Measurements from ENCODE around the gene C19orf25. TPM values are rescaled to one million over a fixed set of nuclear protein-coding genes. Genes with fewer than 3 reads are reported as not detected.
"Not testable (repeated sequence)": the region's sequence is repeated elsewhere in the genome, so short reads cannot be mapped to it uniquely, and the experiment has no call there.

The C19orf25 gene
- total RNA-seq, 2 donors from 2014 or later = 19.1 to 22.3 TPM

- no peaks in the 10 kb centered on the region for H3K9me3 ChIP-seq
- TF ChIP-seq, protein P1, sequence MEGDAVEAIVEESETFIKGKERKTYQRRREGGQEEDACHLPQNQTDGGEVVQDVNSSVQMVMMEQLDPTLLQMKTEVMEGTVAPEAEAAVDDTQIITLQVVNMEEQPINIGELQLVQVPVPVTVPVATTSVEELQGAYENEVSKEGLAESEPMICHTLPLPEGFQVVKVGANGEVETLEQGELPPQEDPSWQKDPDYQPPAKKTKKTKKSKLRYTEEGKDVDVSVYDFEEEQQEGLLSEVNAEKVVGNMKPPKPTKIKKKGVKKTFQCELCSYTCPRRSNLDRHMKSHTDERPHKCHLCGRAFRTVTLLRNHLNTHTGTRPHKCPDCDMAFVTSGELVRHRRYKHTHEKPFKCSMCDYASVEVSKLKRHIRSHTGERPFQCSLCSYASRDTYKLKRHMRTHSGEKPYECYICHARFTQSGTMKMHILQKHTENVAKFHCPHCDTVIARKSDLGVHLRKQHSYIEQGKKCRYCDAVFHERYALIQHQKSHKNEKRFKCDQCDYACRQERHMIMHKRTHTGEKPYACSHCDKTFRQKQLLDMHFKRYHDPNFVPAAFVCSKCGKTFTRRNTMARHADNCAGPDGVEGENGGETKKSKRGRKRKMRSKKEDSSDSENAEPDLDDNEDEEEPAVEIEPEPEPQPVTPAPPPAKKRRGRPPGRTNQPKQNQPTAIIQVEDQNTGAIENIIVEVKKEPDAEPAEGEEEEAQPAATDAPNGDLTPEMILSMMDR (IDR thresholded peaks at IDR 0.05) = no peak
- H3K36me3 ChIP-seq = peaks cover 11% of the 10 kb centered on the region
- peaks cover 0 to 11% of the 10 kb centered on the region in 2 donors for H3K4me1 ChIP-seq
- no peak overlapping the region for H3K27ac ChIP-seq
- H3K27me3 ChIP-seq = no peaks in the 10 kb centered on the region
- DNase-seq (ENCODE audit: low spot score) = no peak
- H3K4me3 ChIP-seq = no peak overlapping the region
Observed at GRCh38 chr19:1501200-1501595, 22.2 kb upstream of the C19orf25 start.

DNA sequence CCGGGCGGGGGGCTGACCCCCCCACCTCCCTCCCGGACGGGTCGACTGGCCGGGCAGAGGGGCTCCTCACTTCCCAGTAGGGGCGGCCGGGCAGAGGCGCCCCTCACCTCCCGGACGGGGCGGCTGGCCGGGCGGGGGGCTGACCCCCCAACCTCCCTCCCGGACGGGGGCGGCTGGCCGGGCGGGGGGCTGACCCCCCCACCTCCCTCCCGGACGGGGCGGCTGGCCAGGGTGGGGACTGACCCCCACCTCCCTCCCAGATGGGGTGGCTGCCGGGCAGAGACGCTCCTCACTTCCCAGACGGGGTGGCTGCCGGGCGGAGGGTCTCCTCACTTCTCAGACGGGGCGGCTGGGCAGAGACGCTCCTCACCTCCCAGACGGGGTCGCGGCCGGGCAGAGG lies 20.2 kb upstream of the C19orf25 start:
- not testable (repeated sequence) for DNase-seq (ENCODE audit: low spot score)

GRCh38 chr19:1497578-1498235 lies 18.7 kb upstream of the C19orf25 start:
- Histone ChIP-seq H3K36me3 (no peaks in the 10 kb centered on the region), H3K4me1 (peaks cover 0 to under 1% of the 10 kb centered on the region in 2 donors), H3K9me3 (no peaks in the 10 kb centered on the region), H3K4me3 (no peak overlapping the region), H3K27ac (no peak overlapping the region), H3K27me3 (no peaks in the 10 kb centered on the region)
- TF ChIP-seq, protein P1 (IDR thresholded peaks at IDR 0.05) = no peak
- no peak for DNase-seq (ENCODE audit: low spot score)

More for the DNA sequence above, 20.2 kb upstream of the C19orf25 start:
- not testable (repeated sequence) for H3K27me3 ChIP-seq, H3K36me3 ChIP-seq, H3K9me3 ChIP-seq, H3K27ac ChIP-seq, H3K4me3 ChIP-seq
- peaks cover 0 to 11% of the 10 kb centered on the region in 2 donors for H3K4me1 ChIP-seq

GRCh38 chr19:1496714-1497577 lies 17.9 kb upstream of the C19orf25 start:
- no peaks in the 10 kb centered on the region for H3K36me3 ChIP-seq
- no peak overlapping the region for H3K27ac ChIP-seq
- no peak overlapping the region for H3K4me3 ChIP-seq
- H3K27me3 ChIP-seq = no peaks in the 10 kb centered on the region
- TF ChIP-seq, protein P1 (IDR thresholded peaks at IDR 0.05) = no peak
- DNase-seq (ENCODE audit: low spot score) = no peak
- H3K9me3 ChIP-seq = no peaks in the 10 kb centered on the region
- H3K4me1 ChIP-seq = no peaks in the 10 kb centered on the region

- TF ChIP-seq, protein P1 (IDR thresholded peaks at IDR 0.05) = no peak
- peaks cover 0 to 6% of the 10 kb centered on the region in 2 donors for H3K4me1 ChIP-seq
- H3K27ac ChIP-seq = no peak overlapping the region
- no peak overlapping the region for H3K4me3 ChIP-seq
- H3K36me3 ChIP-seq = no peaks in the 10 kb centered on the region
- no peaks in the 10 kb centered on the region for H3K9me3 ChIP-seq
- DNase-seq (ENCODE audit: low spot score) = no peak
- no peaks in the 10 kb centered on the region for H3K27me3 ChIP-seq
Observed at GRCh38 chr19:1495799-1496713, 17.0 kb upstream of the C19orf25 start.
